Measurements from ENCODE around the gene ZNF740.

The ZNF740 gene

DNA sequence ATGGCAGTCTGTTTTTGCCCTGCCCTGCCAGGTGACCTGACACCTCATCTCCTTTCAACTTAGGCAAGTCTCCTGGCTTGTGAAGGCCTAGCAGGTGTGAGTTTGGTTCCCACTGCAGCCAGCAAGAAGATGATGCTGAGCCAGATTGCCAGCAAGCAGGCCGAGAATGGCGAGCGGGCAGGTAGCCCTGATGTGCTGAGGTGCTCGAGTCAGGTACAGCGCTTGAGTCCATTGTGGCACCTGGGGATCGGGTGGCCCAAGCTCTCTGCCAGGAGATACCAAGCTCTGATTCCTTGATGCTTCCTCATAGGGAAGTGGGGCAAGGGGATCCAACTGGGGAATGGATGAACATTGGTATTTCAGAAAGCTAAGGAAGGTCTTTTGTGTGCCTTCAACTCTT, 4.3 kb downstream of the ZNF740 start:
- TF ChIP-seq ZFX (IDR thresholded peaks at IDR 0.05), result no peak
- TF ChIP-seq, protein P1, sequence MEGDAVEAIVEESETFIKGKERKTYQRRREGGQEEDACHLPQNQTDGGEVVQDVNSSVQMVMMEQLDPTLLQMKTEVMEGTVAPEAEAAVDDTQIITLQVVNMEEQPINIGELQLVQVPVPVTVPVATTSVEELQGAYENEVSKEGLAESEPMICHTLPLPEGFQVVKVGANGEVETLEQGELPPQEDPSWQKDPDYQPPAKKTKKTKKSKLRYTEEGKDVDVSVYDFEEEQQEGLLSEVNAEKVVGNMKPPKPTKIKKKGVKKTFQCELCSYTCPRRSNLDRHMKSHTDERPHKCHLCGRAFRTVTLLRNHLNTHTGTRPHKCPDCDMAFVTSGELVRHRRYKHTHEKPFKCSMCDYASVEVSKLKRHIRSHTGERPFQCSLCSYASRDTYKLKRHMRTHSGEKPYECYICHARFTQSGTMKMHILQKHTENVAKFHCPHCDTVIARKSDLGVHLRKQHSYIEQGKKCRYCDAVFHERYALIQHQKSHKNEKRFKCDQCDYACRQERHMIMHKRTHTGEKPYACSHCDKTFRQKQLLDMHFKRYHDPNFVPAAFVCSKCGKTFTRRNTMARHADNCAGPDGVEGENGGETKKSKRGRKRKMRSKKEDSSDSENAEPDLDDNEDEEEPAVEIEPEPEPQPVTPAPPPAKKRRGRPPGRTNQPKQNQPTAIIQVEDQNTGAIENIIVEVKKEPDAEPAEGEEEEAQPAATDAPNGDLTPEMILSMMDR (conservative IDR thresholded peaks at IDR 0.05), result no peak
- no peak overlapping the region for H3K27ac ChIP-seq

DNA sequence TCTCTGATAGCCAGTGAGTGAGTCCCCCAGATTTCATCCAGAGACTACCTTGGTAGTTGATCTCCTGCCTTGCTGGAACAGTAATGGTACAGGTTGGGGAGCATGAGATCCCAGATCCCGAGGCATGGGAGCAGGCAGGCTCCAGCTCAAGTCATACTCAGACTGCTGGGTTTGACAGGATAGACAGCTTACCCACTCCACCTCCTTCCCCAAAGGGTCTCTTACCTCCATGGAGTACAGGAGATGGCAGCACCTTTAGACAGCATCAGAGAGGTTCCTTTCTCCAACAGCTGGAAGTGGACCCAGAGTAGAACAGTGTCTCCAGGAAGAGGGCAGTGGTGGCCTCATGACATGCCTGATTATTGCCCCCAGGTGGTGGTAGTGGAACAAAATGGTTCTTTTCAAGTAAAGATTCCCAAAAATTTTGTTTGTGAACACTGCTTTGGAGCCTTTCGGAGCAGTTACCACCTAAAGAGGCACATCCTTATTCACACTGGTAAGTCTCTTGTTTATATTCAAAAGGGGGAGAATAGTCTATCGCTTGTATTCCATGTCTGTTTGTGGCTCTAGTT, 5.1 kb downstream of the ZNF740 start:
- TF ChIP-seq ZFX (IDR thresholded peaks at IDR 0.05), result no peak
- TF ChIP-seq, protein P1 (conservative IDR thresholded peaks at IDR 0.05), result no peak
- no peak overlapping the region for H3K27ac ChIP-seq

DNA sequence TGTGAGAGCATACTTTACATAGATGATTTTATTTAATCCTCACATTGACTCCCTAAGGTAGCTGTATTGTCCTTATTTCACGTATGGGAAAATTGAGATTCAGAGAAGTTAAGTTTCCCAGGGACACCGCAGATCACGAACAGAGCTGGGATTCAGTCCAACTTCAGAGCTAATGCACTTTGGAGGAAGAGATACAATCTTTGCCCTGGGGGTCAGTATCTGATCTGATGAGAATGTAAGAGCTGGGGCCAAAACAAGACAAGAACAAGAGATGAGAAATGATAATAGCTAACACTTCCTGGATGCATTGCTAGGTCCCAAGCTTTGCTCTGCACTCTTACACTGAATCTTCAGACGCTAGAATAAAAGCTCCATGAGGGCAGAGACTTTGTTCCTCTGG, 6.2 kb downstream of the ZNF740 start:
- peak overlapping the region; percentile 47 for H3K27ac ChIP-seq
- TF ChIP-seq, protein P1 (conservative IDR thresholded peaks at IDR 0.05), result no peak
- TF ChIP-seq ZFX (IDR thresholded peaks at IDR 0.05), result no peak

DNA sequence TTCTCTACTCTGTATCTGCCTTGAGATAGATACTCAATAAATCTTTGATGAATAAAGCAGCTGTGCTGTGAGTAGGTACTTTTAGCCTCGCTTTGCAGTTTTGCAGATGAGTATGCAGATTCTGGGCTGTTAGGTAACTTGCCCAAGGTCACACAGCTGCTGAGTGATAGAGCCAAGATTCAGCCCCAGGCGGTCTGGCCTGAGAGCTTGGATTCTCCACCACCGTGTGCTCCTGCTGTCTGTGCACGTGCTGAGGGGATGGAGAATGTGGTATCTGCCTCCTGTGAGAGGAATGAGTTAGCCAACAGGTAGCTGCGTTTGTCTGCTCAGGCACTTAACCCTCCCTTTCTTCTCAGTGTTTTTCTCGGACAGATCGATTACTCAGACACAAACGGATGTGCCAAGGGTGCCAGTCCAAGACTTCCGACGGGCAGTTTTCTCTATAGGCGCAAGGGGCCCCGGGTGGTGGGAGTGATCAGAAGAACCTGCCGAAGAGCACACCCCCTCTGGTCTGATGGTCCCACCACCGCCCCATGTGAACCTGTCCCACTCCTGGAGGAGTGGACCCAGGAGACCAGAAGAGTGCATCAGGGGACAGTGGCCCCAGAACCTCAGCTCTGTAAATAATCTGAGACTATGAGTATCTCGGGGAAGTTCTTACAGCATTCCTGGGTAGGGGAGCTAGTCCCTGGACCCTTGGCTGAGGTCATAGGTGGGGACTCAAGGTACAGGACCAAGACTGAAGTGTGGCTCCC, 6.8 kb downstream of the ZNF740 start:
- peak overlapping the region; percentile 21 for H3K27ac ChIP-seq
- TF ChIP-seq ZFX (IDR thresholded peaks at IDR 0.05), result no peak
- TF ChIP-seq, protein P1 (conservative IDR thresholded peaks at IDR 0.05), result no peak

DNA sequence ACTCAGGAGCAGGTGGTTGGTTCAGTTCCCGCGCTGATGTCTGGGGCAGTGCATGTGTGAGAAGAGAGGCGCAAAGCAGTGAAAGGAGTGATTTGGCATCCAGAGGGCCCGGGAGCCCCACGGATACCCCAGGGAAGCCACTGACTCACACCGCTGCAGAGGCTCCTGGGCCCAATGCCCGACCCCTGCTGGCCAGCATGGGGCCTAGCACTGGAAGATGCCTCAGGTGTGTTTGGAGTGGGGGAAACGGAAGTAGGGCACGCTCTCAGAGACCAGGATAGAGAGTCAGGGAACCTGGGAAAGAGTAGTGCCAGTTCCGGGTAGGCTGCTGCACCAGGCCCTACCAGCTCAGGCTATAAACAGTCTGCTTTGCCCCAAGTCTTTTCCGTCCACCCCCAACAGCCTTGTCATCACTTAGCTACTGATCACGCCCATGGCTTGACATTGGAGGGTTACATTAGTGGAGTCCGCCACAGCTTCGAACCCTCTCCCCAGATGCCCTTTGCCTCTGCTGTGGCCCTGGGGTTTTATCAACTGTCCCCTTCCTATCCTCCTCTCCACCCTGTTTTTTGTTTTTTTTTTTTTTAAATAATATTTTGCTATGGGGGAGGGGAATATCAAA, 9.7 kb downstream of the ZNF740 start:
- TF ChIP-seq ZFX (IDR thresholded peaks at IDR 0.05), result no peak
- TF ChIP-seq, protein P1 (conservative IDR thresholded peaks at IDR 0.05), result peak; percentile 80
- H3K27ac ChIP-seq, result no peak overlapping the region

DNA sequence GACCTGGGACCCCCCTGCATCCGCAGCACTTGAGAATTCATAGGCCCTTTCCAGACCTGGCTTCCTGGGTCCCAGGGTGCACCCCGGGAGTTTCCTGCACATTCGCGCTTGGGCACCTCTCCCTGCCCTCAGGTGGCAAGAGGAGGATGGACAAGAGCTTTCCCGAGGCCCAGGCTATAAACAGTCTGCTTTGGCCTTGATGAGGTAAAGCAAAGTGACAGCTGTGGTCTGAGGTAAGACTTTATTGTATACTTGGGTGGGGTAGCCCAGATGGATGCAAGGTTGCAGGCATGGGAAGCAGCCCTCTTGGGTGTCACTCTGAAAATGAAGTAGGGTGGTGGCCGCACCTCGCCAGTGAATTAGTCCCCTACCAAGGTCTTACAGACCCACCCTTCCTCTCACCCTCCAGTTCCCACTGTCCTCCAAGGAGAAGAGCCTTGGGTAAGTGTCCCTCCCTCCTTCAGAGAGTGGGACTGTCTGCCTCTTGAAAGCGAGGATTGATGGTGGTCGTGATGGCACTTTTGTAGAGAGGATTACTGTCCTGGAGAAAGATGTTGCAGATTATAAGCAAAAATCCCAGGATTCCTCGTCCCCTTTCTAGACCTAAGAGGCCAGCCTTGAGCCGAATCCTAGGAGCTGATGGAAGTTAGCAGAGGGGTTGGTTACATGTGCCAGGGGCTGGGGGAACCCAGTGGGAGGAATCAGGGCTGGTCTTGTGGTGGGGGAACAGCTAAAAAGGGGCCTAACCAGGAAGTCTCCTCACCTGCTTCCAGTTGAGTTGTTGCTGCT, 10.8 kb downstream of the ZNF740 start:
- H3K27ac ChIP-seq, result no peak overlapping the region
- TF ChIP-seq, protein P1 (conservative IDR thresholded peaks at IDR 0.05), result no peak
- TF ChIP-seq ZFX (IDR thresholded peaks at IDR 0.05), result no peak

All from C4-2B (cell line).